CD8-positive, alpha-beta memory T cell (primary cell): ENCODE data around the gene ENTPD6. TPM values are rescaled to one million over a fixed set of nuclear protein-coding genes. Genes with fewer than 3 reads are reported as not detected.

Experiments
- CTCF ChIA-PET: fragments of 350-600 bp; sonication (Branson Sonifier 250); formaldehyde crosslinking; loops from one replicate; lab custom pipeline; 2021; ENCODE audit warnings: antibody characterized with exemption; lab: Charles Lee
- POLR2A ChIA-PET: fragments of 350-600 bp; sonication (Branson Sonifier 250); formaldehyde crosslinking; loops from one replicate; lab custom pipeline; 2021; ENCODE audit warnings: antibody characterized with exemption; lab: Charles Lee
- DNase-seq, 5 donors: peaks; one replicate each; pipeline versions ENCODE4 v3.0.0 to v3.0.0-alpha.2; 2020 to 2022; ENCODE audit warnings: mixed read lengths in 1 of 5
- H3K27ac ChIP-seq: one replicate; pipeline ENCODE4 v1.7.0; 2013; ENCODE audit warnings: low read depth, mild to moderate bottlenecking, low read length, moderate library complexity
- H3K27me3 ChIP-seq: 2 replicates; pipeline ENCODE4 v1.7.0; 2013; ENCODE audit warnings: low read length, mild to moderate bottlenecking; ENCODE audit not compliant: insufficient read depth, poor library complexity, severe bottlenecking
- H3K36me3 ChIP-seq: 2 replicates; pipeline ENCODE4 v1.7.0; 2013; ENCODE audit warnings: mild to moderate bottlenecking, low read length, moderate library complexity; ENCODE audit not compliant: insufficient read depth
- H3K4me1 ChIP-seq: 2 replicates; pipeline ENCODE4 v1.7.0; 2013; ENCODE audit warnings: mild to moderate bottlenecking, low read length, moderate library complexity; ENCODE audit not compliant: insufficient read depth
- H3K4me3 ChIP-seq: 2 replicates; pipeline ENCODE4 v1.7.0; 2013; ENCODE audit warnings: mild to moderate bottlenecking, low read length
- H3K9me3 ChIP-seq: 2 replicates; pipeline ENCODE4 v1.7.0; 2013; ENCODE audit warnings: mild to moderate bottlenecking, low read length
- H3K27ac Mint-ChIP-seq, 8 donors: one replicate each; pipeline ENCODE4 v1.8.0; 2020 to 2021; ENCODE audit warnings: mixed read lengths in 8 of 8, mild to moderate bottlenecking in 6 of 8, inconsistent platforms in 3 of 8, moderate library complexity in 3 of 8
- H3K27me3 Mint-ChIP-seq, 2 donors: one replicate each; pipeline ENCODE4 v1.8.0; 2020 to 2021; ENCODE audit warnings: mixed read lengths in 2 of 2, mild to moderate bottlenecking in 1 of 2, moderate library complexity in 1 of 2
- H3K36me3 Mint-ChIP-seq, 3 donors: one replicate each; pipeline ENCODE4 v1.8.0; 2020 to 2021; ENCODE audit warnings: mixed read lengths in 3 of 3, inconsistent platforms in 1 of 3, mild to moderate bottlenecking in 1 of 3
- H3K4me1 Mint-ChIP-seq, 3 donors: one replicate each; pipeline ENCODE4 v1.8.0; 2020 to 2021; ENCODE audit warnings: mixed read lengths in 3 of 3, inconsistent platforms in 1 of 3, mild to moderate bottlenecking in 1 of 3
- H3K4me3 Mint-ChIP-seq, 7 donors: one replicate each; pipeline ENCODE4 v1.8.0; 2020 to 2021; ENCODE audit warnings: mixed read lengths in 7 of 7, mild to moderate bottlenecking in 6 of 7, moderate library complexity in 4 of 7, inconsistent platforms in 2 of 7
- H3K9me3 Mint-ChIP-seq, 5 donors: one replicate each; pipeline ENCODE4 v1.8.0; 2020 to 2022; ENCODE audit warnings: mixed read lengths in 5 of 5, mild to moderate bottlenecking in 3 of 5, moderate library complexity in 2 of 5, inconsistent platforms in 1 of 5
- polyA plus RNA-seq: library from polyadenylated mRNA; unstranded; fragments of 300-500 nt; fragmentation: Illumina TruSeq; gene quantifications from one replicate; pipeline ENCODE4 v1.2.3, GENCODE V29; 2021
- total RNA-seq, 2 experiments: library from RNA; stranded (reverse); gene quantifications; one replicate each; pipeline ENCODE4 v1.2.3, GENCODE V29; 2021

The ENTPD6 gene
- total and polyA plus RNA-seq, 3 experiments from 2014 or later, result 36.2 to 47.0 (median 44.2) TPM

- H3K4me1 ChIP-seq, result no peaks in the 10 kb centered on the region
- Mint-ChIP-seq H3K36me3 (peaks cover 8 to 86% (median 19%) of the 10 kb centered on the region in 3 donors), H3K27ac (peak overlapping the region in 1 of 8 donors; percentile 88), H3K4me1 (no peaks in the 10 kb centered on the region), H3K27me3 (no peaks in the 10 kb centered on the region), H3K4me3 (no peak overlapping the region), H3K9me3 (no peaks in the 10 kb centered on the region)
- H3K36me3 ChIP-seq, result peaks cover 9% of the 10 kb centered on the region
- no peaks in the 10 kb centered on the region for H3K9me3 ChIP-seq
- ChIA-PET POLR2A (no interaction called here), CTCF (no interaction called here)
- DNase-seq, result no peak
- no peak overlapping the region for H3K27ac ChIP-seq
- H3K27me3 ChIP-seq, result no peaks in the 10 kb centered on the region
- no peak overlapping the region for H3K4me3 ChIP-seq
Observed at GRCh38 chr20:25273046-25273445, 77.5 kb downstream of the ENTPD6 start.

DNA sequence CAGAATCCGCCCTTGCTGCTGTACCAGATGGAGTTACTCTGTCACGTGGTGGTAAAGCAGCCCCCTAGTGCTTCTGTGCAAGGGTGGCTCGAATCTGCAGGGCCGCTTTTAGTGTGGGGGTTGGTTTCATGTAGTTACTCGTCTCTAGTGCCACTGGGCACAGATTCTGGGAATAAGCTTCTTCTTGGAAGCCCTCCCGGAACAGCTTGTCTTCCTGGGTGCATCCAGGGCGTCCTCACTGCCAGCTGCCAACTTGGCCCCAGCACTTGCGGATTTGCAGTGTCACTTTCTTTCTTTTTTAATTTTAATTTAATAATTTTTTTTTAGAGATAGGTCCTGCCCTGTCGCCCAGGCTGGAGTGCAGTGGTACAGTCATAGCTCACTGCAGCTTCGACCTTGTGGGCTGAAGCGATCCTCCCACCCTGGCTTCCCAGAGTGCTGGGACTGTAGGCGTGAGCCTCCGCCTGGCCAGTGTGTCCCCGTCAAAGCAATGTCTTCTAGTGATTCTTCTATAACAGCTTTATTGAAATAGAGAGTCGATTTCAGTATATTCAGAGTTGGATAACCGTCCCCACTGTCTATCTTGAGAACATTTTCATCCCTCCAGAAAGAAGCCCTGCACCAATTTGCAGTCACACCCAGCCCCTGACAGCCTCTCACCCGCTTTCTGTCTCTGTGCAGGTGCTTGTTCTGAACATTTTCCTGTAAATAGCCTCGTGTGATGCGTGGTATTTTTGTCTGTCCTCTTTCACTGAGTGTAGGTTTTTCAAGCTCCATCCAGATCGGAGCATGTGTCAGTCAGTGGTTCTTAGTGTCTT, 78.2 kb downstream of the ENTPD6 start:
- Histone ChIP-seq H3K36me3 (peaks cover 9% of the 10 kb centered on the region), H3K27ac (no peak overlapping the region), H3K4me1 (no peaks in the 10 kb centered on the region), H3K4me3 (no peak overlapping the region), H3K27me3 (no peaks in the 10 kb centered on the region), H3K9me3 (no peaks in the 10 kb centered on the region)
- Mint-ChIP-seq H3K36me3 (peaks cover 8 to 91% (median 16%) of the 10 kb centered on the region in 3 donors), H3K27me3 (no peaks in the 10 kb centered on the region), H3K4me3 (no peak overlapping the region), H3K4me1 (no peaks in the 10 kb centered on the region), H3K27ac (peak overlapping the region in 1 of 8 donors; percentile 3), H3K9me3 (no peaks in the 10 kb centered on the region)
- ChIA-PET CTCF (interaction anchor here (0.5 kb wide), 1 partner anchor 18 kb away, joined by 3 read pairs; no protein-coding TSS in a partner anchor), POLR2A (no interaction called here)
- DNase-seq, result no peak

GRCh38 chr20:25274481-25274880, 79.0 kb downstream of the ENTPD6 start:
- Mint-ChIP-seq H3K4me1 (no peaks in the 10 kb centered on the region), H3K4me3 (no peak overlapping the region), H3K27me3 (no peaks in the 10 kb centered on the region), H3K9me3 (no peaks in the 10 kb centered on the region), H3K27ac (no peak overlapping the region), H3K36me3 (peaks cover 8 to 90% (median 19%) of the 10 kb centered on the region in 3 donors)
- Histone ChIP-seq H3K4me3 (no peak overlapping the region), H3K27ac (no peak overlapping the region), H3K36me3 (peaks cover 9% of the 10 kb centered on the region), H3K9me3 (no peaks in the 10 kb centered on the region), H3K27me3 (no peaks in the 10 kb centered on the region), H3K4me1 (no peaks in the 10 kb centered on the region)
- DNase-seq, result peak in 1 of 5 donors; percentile 27
- CTCF ChIA-PET, result interaction anchor here (0.5 kb wide), 1 partner anchor 19 kb away, joined by 3 read pairs; no protein-coding TSS in a partner anchor
- POLR2A ChIA-PET, result no interaction called here

GRCh38 chr20:25274891-25275812, 79.6 kb downstream of the ENTPD6 start:
- peaks cover 9% of the 10 kb centered on the region for H3K36me3 ChIP-seq
- H3K27ac ChIP-seq, result no peak overlapping the region

GRCh38 chr20:25275813-25276532, 80.5 kb downstream of the ENTPD6 start:
- POLR2A ChIA-PET, result no interaction called here
- H3K27ac Mint-ChIP-seq, result no peak overlapping the region
- Histone ChIP-seq H3K36me3 (peaks cover 9% of the 10 kb centered on the region), H3K4me1 (no peaks in the 10 kb centered on the region), H3K27ac (no peak overlapping the region), H3K9me3 (no peaks in the 10 kb centered on the region), H3K27me3 (no peaks in the 10 kb centered on the region), H3K4me3 (no peak overlapping the region)
- DNase-seq, result peak in 1 of 5 donors; percentile 40
- CTCF ChIA-PET, result interaction anchor here (0.9 kb wide), 1 partner anchor 19 kb away, joined by 3 read pairs; no protein-coding TSS in a partner anchor
- H3K4me3 Mint-ChIP-seq, result no peak overlapping the region
- H3K4me1 Mint-ChIP-seq, result no peaks in the 10 kb centered on the region
- no peaks in the 10 kb centered on the region for H3K27me3 Mint-ChIP-seq
- H3K36me3 Mint-ChIP-seq, result peaks cover 4 to 93% (median 19%) of the 10 kb centered on the region in 3 donors
- H3K9me3 Mint-ChIP-seq, result no peaks in the 10 kb centered on the region

More at GRCh38 chr20:25274891-25275812, 79.6 kb downstream of the ENTPD6 start:
- H3K27ac Mint-ChIP-seq, result peak overlapping the region in 1 of 8 donors; percentile 41
- Histone ChIP-seq H3K9me3 (no peaks in the 10 kb centered on the region), H3K4me3 (no peak overlapping the region), H3K27me3 (no peaks in the 10 kb centered on the region), H3K4me1 (no peaks in the 10 kb centered on the region)
- peaks cover 4 to 92% (median 19%) of the 10 kb centered on the region in 3 donors for H3K36me3 Mint-ChIP-seq
- no peaks in the 10 kb centered on the region for H3K4me1 Mint-ChIP-seq
- ChIA-PET CTCF (interaction anchor here (0.9 kb wide), 1 partner anchor 20 kb away, joined by 3 read pairs; no protein-coding TSS in a partner anchor), POLR2A (no interaction called here)
- H3K27me3 Mint-ChIP-seq, result no peaks in the 10 kb centered on the region
- DNase-seq, result peak in 1 of 5 donors; percentile 39
- H3K9me3 Mint-ChIP-seq, result no peaks in the 10 kb centered on the region
- peak overlapping the region in 1 of 7 donors; percentile 49 for H3K4me3 Mint-ChIP-seq

Other genes with a start within 250 kb of the ENTPD6 start
- 100 to 1,000 TPM; 124 to 131 TPM for gene CST7, start 246.4 kb upstream of the ENTPD6 start, total RNA-seq
- 889 TPM for gene CST7, start 246.4 kb upstream of the ENTPD6 start, polyA plus RNA-seq
- gene APMAP, start 203.0 kb upstream of the ENTPD6 start, total RNA-seq, result 10 to 100 TPM; 82.5 to 83.6 TPM
- gene APMAP, start 203.0 kb upstream of the ENTPD6 start, polyA plus RNA-seq, result 228 TPM
- 10 to 100 TPM; 24.5 to 24.8 TPM for gene ACSS1, start 137.6 kb upstream of the ENTPD6 start, total RNA-seq
- 59.6 TPM for gene ACSS1, start 137.6 kb upstream of the ENTPD6 start, polyA plus RNA-seq
- not detected for gene VSX1, start 113.6 kb upstream of the ENTPD6 start, total RNA-seq
- gene VSX1, start 113.6 kb upstream of the ENTPD6 start, polyA plus RNA-seq, result not detected
- 10 to 100 TPM; 32.5 to 35.7 TPM for gene PYGB, start 52.4 kb downstream of the ENTPD6 start, total RNA-seq
- 35.6 TPM for gene PYGB, start 52.4 kb downstream of the ENTPD6 start, polyA plus RNA-seq
- gene ABHD12, start 195.1 kb downstream of the ENTPD6 start, total RNA-seq, result 10 to 100 TPM; 27.3 to 27.6 TPM
- 35.0 TPM for gene ABHD12, start 195.1 kb downstream of the ENTPD6 start, polyA plus RNA-seq
- gene GINS1, start 212.0 kb downstream of the ENTPD6 start, total RNA-seq, result 10 to 100 TPM; 26.0 to 31.2 TPM
- 0.74 TPM for gene GINS1, start 212.0 kb downstream of the ENTPD6 start, polyA plus RNA-seq